GM19035 (cell line): Measurements from ENCODE around the gene SEC23A.
"Not testable (repeated sequence)": the region's sequence is repeated elsewhere in the genome, so short reads cannot be mapped to it uniquely, and the experiment has no call there.

ENCODE experiments used
- ATAC-seq: cut with Tn5 transposase; IDR thresholded peaks from one replicate; pipeline ENCODE4 v1.9.1; 2021; ENCODE audit not compliant: unreplicated experiment

SEC23A gene

GRCh38 chr14:39094515-39094914, 8.5 kb downstream of the SEC23A start:
- ATAC-seq: no peak

DNA sequence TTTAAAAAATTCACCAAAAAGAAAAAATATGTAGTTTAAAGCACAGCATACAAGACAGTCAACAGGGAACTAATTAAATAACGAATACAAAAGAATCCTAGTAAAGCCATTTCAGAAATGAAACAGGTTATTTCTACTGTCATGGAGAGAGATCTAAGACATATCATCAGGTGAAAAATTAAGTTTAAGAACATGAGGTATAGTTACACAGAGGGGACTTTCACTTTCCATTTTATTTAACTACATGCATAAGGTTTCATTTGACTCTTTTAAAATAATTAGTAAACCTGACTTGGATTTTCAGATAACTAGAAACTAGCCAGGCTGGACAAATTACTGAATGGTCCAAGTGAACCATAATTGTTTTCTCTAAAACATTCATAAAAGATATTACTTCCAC, 11.3 kb downstream of the SEC23A start:
- ATAC-seq: no peak

- no peak for ATAC-seq
Measured at GRCh38 chr14:39090548-39091111, 12.4 kb downstream of the SEC23A start.

- no peak for ATAC-seq
Measured at GRCh38 chr14:39087493-39087892, 15.5 kb downstream of the SEC23A start.

DNA sequence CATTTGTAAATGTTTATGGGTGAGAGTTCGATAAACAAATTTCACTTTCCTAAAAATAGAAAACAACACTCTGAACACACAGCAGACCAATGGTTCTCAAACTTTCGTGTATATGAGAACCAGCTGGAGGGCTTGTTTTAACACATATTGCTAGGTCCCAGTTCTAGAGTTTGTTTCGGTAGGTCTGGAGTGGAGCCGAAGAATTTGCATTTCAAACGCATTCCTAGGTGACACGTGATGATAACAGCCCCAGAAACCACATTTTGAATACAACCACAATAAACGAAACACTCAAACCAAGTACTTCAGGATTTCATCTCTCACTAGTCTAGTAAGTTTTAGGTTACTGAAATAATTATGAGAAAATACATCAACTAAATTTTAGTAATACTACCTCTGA, 17.1 kb downstream of the SEC23A start:
- no peak for ATAC-seq

DNA sequence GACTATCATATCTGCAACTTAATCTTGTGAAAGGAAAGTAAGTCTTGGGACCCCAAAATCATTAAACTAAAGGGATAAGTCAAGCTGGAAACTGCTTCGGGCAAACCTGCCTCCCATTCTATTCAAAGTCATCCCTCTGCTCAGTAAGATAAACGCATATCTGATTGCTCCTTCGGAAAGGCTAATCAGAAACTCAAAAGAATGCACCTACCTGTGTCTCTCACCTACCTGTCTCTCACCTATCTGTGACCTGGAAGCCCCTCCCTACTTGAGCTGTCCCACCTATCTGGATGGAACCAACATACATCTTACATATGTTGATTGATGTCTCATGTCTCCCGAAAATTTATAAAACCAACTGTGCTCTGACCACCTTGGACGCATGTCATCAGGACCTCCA, 19.9 kb downstream of the SEC23A start:
- no peak for ATAC-seq

- ATAC-seq: no peak
Measured at GRCh38 chr14:39080886-39081285, 22.1 kb downstream of the SEC23A start.

DNA sequence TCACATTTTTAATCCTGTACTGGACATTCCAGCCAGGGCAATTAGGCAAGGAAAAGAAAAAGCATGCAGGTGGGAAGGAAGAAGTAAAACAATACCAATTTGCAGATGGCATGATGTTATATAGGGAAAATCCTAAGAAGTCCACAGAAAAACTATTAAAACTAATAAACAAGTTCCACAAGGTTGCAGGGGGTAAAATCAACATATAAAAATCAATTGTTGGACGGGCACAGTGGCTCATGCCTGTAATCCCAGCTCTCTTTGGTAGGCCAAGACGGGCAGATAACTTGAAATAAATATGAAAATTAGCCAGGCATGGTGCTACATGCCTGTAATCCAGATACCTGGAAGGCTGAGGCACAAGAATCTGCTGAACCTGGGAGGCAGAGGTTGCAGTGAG, 31.9 kb downstream of the SEC23A start:
- ATAC-seq: no peak

DNA sequence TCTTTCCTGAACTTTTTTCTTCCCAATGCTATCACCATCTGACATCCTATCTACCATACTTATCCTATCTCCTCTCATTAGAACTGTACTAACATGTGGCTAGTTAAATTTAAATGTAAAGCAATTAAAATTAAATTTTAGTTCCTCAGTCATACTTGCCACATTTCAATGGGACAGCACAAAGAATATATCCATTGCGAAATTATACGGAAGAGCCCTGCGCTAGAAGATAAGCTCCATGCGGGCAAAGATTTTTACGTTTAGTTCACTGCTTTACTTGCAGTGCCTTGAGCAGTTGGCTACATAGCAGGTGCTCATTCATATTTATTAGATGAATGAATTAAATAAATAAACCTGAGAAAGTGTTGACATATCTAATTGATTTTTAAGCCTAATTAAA, 33.1 kb downstream of the SEC23A start:
- ATAC-seq: no peak

DNA sequence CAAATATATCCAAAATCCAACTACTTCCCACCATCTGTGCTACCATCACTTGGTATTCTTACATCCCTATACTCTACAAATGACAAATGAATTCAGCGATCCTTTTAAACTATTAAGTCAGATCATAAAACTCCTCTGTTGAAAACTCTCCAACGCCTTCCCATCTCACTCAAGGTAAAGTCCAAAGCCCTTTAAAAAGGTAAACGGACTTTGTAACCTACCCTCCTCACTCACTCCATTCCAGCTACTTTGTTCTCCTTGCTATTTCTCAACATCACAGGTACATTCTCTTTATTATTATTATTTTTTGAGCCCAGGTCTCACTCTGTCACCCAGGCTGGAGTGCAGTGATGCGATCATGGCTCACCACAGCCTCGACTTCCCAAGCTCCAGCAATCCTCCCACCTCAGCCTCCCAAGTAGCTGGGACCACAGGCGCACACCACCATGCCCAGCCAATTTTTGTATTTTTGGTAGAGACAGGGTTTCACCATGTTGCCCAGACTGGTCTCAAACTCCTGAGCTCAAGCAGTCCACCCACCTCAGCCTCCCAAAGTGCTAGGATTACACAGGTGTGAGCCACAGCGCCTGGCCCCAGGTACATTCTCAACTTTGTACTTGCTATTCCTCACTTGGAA, 33.7 kb downstream of the SEC23A start:
- ATAC-seq: not testable (repeated sequence)

DNA sequence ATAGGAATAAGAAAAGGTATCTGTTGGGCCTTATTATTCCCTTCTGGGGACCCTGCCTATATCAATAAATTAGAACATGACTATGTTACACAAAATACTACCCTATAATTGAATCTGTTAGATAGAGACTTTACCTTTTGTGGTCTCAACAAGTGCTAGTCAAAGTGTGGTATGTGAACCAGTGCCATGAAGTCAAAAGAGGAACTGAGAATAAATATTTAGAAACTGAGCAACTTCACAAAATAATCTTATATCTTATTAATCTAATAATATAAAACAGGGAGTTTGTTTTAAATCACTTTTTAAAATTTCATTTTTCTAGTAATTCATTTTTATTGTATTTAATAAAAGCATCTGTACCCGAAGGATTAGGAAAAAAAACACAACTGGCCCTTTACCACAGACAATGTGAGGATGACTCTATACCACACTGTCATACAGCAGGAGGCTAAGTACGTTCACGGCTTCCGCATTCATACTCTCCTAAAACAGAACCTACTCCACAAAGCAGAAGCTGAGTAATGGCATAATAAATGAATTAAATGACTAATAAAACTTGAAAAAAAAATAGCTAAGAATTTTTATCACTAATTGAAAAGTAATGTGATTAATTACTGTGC, 42.1 kb downstream of the SEC23A start:
- ATAC-seq: peak; percentile 98

GRCh38 chr14:39055786-39056474, 47.1 kb downstream of the SEC23A start:
- ATAC-seq: no peak

DNA sequence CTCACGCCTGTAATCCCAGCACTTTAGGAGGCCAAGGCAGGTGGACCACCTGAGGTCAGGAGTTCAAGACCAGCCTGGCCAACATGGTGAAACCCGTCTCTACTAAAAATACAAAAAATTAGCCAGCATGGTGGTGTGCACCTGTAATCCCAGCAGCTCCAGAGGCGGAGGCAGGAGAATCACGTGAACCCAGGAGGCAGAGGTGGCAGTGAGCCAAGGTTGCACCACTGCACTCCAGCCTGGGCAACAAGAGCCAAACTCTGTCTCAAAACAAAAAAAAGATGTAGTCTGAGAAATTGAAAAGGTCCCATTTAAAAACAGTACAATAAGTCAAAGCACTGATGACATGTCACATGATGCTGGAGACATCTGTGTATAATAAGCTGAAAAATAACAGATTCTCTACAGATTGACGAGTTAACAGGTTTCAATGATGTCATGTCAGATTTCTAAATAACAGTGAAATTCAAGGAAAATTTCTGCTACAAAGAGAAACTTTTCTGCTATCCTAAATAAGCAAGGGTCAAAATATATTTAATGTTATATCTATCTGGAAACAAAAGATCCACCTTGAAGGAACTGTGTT, 50.1 kb downstream of the SEC23A start:
- ATAC-seq: not testable (repeated sequence)

DNA sequence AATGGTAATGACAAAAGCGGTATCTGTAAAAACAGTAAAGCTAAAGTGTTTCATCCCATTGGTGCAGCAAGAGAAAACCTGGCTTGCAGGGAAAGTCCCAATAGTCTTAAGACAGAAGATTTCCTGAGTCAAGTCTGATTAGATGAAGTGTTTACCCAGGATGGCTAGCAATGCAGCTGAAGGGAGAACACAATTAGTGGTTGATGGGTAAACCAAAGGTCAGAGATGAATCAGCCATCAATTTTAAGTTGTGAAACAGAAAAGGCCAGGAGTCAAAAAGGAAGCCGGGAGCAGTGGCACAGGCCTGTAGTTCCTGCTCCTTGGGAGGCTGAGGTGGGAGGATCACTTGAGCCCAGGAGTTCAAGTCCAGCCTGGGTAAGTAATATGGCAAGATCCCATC, 52.6 kb downstream of the SEC23A start:
- ATAC-seq: no peak

- ATAC-seq: not testable (repeated sequence)
Measured at GRCh38 chr14:39045889-39046288, 57.1 kb downstream of the SEC23A start.

DNA sequence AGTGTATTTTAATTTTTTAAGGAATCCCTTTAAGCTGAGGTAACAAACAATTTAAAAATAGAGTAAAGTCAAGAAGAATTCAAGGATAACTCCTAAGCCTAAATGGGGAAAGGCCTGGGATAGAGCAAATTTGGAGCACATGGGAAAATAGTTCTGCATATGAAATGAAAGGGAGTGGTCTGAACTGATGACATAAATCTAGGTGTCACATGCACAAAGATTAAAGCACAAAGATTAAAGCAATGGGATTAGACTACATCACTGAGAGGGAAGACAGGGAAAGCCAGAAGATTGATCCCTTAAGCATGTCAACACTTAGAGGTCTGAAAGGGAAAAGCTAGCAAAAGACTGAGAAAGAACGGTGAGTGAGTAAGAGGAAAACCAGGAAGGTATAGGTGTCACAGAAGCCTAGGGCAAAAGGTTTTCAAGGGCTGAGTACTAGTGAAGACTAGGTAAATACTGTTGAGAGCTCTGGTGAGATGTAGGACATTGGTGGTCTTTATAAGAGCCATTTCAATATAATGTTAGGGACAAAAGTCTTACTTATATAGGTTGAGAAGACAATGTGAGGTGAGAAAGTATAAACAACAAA, 59.6 kb downstream of the SEC23A start:
- no peak for ATAC-seq

DNA sequence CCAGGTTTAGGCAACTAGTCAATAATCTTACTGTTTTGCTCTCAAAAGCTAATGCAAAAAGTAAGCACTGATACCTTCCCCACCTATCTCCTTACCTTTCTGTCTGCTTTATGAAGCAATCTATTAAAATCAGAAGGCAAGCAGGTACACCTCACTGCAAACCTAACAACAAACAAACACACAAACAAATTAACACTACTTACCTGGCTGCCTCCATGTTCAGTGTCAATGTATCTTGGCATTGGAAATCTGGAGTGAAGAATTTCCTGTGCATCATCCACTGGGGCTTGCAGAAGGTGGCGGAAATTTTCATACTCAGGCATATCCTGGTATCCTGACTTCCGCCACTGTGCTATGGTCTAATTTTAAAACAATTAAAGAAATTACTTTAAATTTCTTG, 62.5 kb downstream of the SEC23A start:
- no peak for ATAC-seq

- ATAC-seq: no peak
Measured at GRCh38 chr14:39038542-39038941, 64.5 kb downstream of the SEC23A start.

DNA sequence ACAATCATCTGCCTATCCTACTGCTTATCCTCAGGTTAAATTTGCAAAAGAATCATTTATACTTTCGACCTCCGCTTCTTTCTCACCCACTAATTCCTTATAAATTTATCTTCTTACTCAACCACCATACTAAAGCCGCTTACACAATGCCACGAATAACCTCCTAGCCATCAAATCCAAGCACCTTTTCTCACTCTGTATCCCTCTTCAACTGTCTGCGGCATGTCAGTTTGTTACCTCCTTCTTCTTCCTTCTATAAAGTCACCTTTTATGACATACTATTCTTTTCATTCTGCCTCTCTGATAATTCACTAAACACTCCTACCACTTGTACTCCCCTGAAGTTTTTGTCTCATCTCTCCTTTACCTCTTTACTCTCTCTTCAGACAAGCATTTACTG, 66.3 kb downstream of the SEC23A start:
- ATAC-seq: no peak

GRCh38 chr14:39035336-39035735, 67.7 kb downstream of the SEC23A start:
- no peak for ATAC-seq
